Calu3 (cell line): ENCODE data around the gene FAM193A. TPM values are rescaled to one million over a fixed set of nuclear protein-coding genes. Genes with fewer than 3 reads are reported as not detected.
A peak's percentile ranks its signal among the peaks of the same experiment; 100 is the strongest.
"Not testable (repeated sequence)": the region's sequence is repeated elsewhere in the genome, so short reads cannot be mapped to it uniquely, and the experiment has no call there.

Experiments
- BruUV-seq: library from RNA; stranded (reverse); fragments of 400-500 nt; replicated peaks from 2 replicates; lab custom pipeline; 2021; lab: Mats Ljungman, UMichigan
- CTCF ChIA-PET: fragments of 300-600 bp; sonication (Branson Sonifier 250); formaldehyde crosslinking; loops from one replicate; lab custom pipeline; 2022; ENCODE audit warnings: antibody characterized with exemption; lab: Charles Lee
- DNase-seq: peaks from one replicate; pipeline ENCODE4 v3.0.0; 2022
- H3K27ac Mint-ChIP-seq: one replicate; pipeline ENCODE4 v1.8.0; 2022; ENCODE audit warnings: mixed read lengths; ENCODE audit not compliant: unreplicated experiment
- H3K27me3 Mint-ChIP-seq: one replicate; pipeline ENCODE4 v1.8.0; 2022; ENCODE audit warnings: mixed read lengths; ENCODE audit not compliant: unreplicated experiment
- H3K36me3 Mint-ChIP-seq: one replicate; pipeline ENCODE4 v1.8.0; 2022; ENCODE audit warnings: mild to moderate bottlenecking, moderate library complexity, mixed read lengths; ENCODE audit not compliant: insufficient read depth, unreplicated experiment
- H3K4me1 Mint-ChIP-seq: one replicate; pipeline ENCODE4 v1.8.0; 2022; ENCODE audit warnings: mild to moderate bottlenecking, low read depth, mixed read lengths; ENCODE audit not compliant: unreplicated experiment
- H3K4me3 Mint-ChIP-seq: one replicate; pipeline ENCODE4 v1.8.0; 2022; ENCODE audit warnings: mild to moderate bottlenecking, low read depth, moderate library complexity, mixed read lengths; ENCODE audit not compliant: unreplicated experiment
- H3K9me3 Mint-ChIP-seq: one replicate; pipeline ENCODE4 v1.8.0; 2022; ENCODE audit warnings: low read depth, mixed read lengths; ENCODE audit not compliant: unreplicated experiment
- CTCF ChIP-seq: fragments of 200-600 bp; IDR thresholded peaks from one replicate; pipeline ENCODE4 v1.8.0; 2022; ENCODE audit warnings: antibody characterized with exemption; ENCODE audit not compliant: unreplicated experiment
- intact Hi-C: fragments of 100-400 bp; cut with micrococcal nuclease; formaldehyde crosslinking; loops from one replicate; pipeline ENCODE4 v1.10.0; 2022; ENCODE audit not compliant: unreplicated experiment
- total RNA-seq: library from RNA; stranded (reverse); gene quantifications from 2 replicates; pipeline ENCODE4 v1.2.3, GENCODE V29; 2022

The FAM193A gene
- total RNA-seq, 1 experiment from 2014 or later: 20.0 TPM

DNA sequence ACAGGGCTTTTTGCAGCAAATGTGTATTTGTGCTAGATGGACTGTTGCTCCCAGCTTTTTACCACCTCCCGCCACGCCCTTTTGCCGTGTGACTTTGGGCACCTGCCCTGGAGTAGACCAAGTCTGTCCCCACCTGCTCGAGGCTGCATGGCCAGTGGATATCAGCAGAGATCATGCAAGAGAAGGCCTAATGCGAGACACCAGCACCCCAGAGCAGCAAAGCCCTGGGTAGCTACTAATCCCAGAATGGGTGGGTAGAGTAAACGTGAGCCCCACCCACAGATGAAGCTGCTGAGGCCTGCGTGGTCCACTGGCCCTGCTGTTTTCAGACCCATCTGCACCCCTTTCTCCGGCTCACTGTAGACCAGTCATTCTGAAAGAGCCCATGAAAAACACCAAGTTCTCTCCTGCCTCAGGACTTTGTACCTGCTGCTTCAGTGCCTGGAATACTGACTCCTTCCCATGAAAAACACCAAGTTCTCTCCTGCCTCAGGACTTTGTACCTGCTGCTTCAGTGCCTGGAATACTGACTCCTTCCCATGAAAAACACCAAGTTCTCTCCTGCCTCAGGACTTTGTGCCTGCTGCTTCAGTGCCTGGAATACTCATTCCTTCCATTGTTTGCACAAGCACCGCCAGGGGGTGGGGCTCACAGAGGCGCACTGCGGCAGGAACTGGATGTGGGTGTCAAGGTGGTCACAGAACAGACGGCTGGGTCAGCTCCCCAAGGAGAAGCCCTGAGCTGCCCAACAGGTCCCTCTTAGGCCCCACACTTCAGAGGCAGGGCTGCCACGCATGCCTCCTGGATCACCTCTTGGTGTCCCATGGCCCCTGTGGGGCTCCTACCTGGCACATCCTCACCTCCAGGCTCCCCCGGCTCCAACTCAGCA, 224.8 kb downstream of the FAM193A start:
- peak; percentile 57 for DNase-seq
- no peak for TF ChIP-seq CTCF
- CTCF ChIA-PET: interaction anchor here (0.6 kb wide), 1 partner anchor 205 kb away, joined by 3 read pairs; no protein-coding TSS in a partner anchor
- Mint-ChIP-seq H3K4me3 (no peak overlapping the region), H3K4me1 (peaks cover 10% of the 10 kb centered on the region), H3K27ac (no peak overlapping the region), H3K36me3 (no peaks in the 10 kb centered on the region), H3K27me3 (peaks cover 7% of the 10 kb centered on the region), H3K9me3 (no peaks in the 10 kb centered on the region)
- intact Hi-C loops: no loop called here
- BruUV-seq: no TSS peak

DNA sequence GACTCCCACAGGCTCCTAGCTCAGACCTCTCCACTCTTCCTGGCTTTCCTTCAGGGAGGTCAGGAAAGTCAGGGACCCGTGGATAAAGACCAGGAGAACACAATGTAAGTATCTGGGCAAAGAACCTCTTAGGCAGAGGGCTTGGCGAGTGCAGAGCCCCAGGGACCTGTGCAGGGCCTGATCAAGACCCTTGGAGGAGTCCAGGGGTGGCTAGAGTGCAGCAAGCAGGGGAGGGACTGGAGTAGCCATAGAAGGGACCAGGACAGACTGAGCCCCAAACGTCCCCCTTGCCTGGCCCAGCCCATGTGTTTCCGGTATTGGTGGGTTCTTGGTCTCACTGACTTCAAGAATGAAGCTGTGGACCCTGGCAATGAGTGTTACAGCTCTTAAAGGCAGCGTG, 225.6 kb downstream of the FAM193A start:
- Mint-ChIP-seq H3K36me3 (no peaks in the 10 kb centered on the region), H3K4me3 (no peak overlapping the region), H3K9me3 (no peaks in the 10 kb centered on the region), H3K4me1 (peaks cover 10% of the 10 kb centered on the region), H3K27me3 (peaks cover 11% of the 10 kb centered on the region), H3K27ac (no peak overlapping the region)
- intact Hi-C loops: no loop called here
- no peak for TF ChIP-seq CTCF
- DNase-seq: no peak
- no TSS peak for BruUV-seq
- CTCF ChIA-PET: no interaction called here

DNA sequence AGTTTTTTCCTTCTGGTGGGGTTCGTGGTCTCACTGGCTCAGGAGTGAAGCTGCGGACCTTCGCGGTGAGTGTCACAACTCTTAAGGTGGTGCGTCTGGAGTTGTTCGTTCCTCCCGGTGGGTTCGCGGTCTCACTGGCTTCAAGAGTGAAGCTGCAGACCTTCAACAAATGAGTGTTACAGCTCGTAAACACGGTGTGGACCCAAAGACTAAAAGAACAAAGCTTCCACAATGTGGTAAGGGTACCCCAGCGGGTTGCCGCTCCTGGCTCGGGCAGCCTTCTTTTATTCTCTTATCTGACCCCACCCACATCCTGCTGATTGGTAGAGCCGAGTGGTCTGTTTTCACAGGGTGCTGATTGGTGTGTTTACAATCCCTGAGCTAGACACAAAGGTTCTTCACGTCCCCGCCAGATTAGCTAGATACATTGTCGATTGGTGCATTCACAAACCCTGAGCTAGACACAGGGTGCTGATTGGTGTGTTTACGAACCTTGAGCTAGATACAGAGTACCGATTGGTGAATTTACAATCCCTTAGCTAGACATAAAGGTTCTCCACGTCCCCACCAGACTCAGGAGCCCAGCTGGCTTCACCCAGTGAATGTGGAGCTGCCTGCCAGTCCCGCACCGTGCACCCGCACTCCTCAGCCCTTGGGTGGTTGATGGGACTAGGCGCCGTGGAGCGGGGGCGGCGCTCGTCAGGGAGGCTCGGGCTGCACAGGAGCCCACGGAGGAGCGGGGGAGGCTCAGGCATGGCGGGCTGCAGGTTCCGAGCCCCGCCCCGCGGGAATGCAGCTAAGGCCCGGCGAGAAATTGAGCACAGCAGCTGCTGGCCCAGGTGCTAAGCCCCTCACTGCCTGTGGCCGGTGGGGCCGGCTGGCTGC, 226.3 kb downstream of the FAM193A start:
- CTCF ChIA-PET, H3K4me1 Mint-ChIP-seq, intact Hi-C loops, H3K36me3 Mint-ChIP-seq, BruUV-seq, H3K4me3 Mint-ChIP-seq, H3K9me3 Mint-ChIP-seq, DNase-seq, H3K27ac Mint-ChIP-seq: not testable (repeated sequence)
- peaks cover 11% of the 10 kb centered on the region for H3K27me3 Mint-ChIP-seq

DNA sequence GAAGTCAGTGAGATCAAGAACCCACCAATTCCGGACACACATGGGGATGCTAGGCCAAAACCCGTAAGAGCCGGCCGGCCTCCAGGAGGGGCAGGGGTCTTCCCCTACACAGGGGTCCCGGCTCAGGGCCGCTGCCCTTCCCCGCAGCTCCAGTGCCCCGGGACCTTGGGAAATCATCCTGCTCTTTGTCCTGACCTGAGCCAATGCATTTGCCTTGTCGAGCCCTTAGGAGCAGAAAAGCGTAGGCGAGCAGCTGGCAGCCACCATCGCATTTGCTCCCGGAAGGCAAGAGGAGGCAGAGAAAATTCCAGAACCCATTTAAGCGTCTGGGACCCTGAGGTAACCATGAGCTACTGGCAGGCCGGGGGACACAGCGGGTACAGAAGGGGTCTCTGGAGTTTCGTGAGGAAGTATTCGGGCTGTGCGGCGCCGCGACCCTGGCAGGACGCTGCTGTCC, 227.1 kb downstream of the FAM193A start:
- CTCF ChIA-PET: interaction anchor here (0.6 kb wide), 1 partner anchor 174 kb away, joined by 3 read pairs; no protein-coding TSS in a partner anchor
- H3K36me3 Mint-ChIP-seq: no peaks in the 10 kb centered on the region
- TF ChIP-seq CTCF: no peak
- BruUV-seq: no TSS peak
- H3K27ac Mint-ChIP-seq: no peak overlapping the region
- peaks cover 11% of the 10 kb centered on the region for H3K27me3 Mint-ChIP-seq
- DNase-seq: no peak
- H3K4me1 Mint-ChIP-seq: peaks cover 10% of the 10 kb centered on the region
- H3K9me3 Mint-ChIP-seq: no peaks in the 10 kb centered on the region
- intact Hi-C loops: no loop called here
- H3K4me3 Mint-ChIP-seq: peak overlapping the region; percentile 40
